KMS-11 (cell line): ENCODE measurements around the gene E2F2.

Experiments
- H2AFZ ChIP-seq: fragments of 200-600 bp; sonication (generic); 2 replicates; pipeline ENCODE4 v1.6.1; 2016; ENCODE audit warnings: antibody characterized with exemption, mixed run types, low read depth
- H3K27ac ChIP-seq: fragments of 200-600 bp; sonication (generic); 2 replicates; pipeline ENCODE4 v1.6.1; 2016; ENCODE audit warnings: mild to moderate bottlenecking, mixed run types
- H3K27me3 ChIP-seq: fragments of 200-600 bp; sonication (generic); 2 replicates; pipeline ENCODE4 v1.6.1; 2017; ENCODE audit warnings: mild to moderate bottlenecking, low read depth, mixed run types, moderate library complexity; ENCODE audit not compliant: insufficient read depth
- H3K36me3 ChIP-seq: fragments of 200-600 bp; sonication (generic); 2 replicates; pipeline ENCODE4 v1.6.1; 2017; ENCODE audit warnings: mild to moderate bottlenecking, mixed run types; ENCODE audit not compliant: insufficient read depth
- H3K4me1 ChIP-seq: fragments of 200-600 bp; sonication (generic); 2 replicates; pipeline ENCODE4 v1.6.1; 2016; ENCODE audit warnings: mild to moderate bottlenecking, low read depth, mixed run types; ENCODE audit not compliant: poor library complexity, severe bottlenecking
- H3K4me2 ChIP-seq: fragments of 200-600 bp; sonication (generic); 2 replicates; pipeline ENCODE4 v1.7.0; 2016; ENCODE audit warnings: mild to moderate bottlenecking, mixed run types
- H3K4me3 ChIP-seq: fragments of 200-600 bp; sonication (generic); IDR thresholded peaks from 2 replicates; pipeline ENCODE4 v1.6.1; 2017; ENCODE audit warnings: low read depth, low read length, mixed read lengths; ENCODE audit not compliant: insufficient read depth
- H3K79me2 ChIP-seq: fragments of 200-600 bp; sonication (generic); 2 replicates; pipeline ENCODE4 v1.6.1; 2016; ENCODE audit warnings: low read depth, mixed run types; ENCODE audit not compliant: insufficient read depth
- H3K9ac ChIP-seq: fragments of 200-600 bp; sonication (generic); 2 replicates; pipeline ENCODE4 v1.6.1; 2016; ENCODE audit warnings: mild to moderate bottlenecking, mixed run types
- H4K20me1 ChIP-seq: fragments of 200-600 bp; sonication (generic); 2 replicates; pipeline ENCODE4 v1.6.1; 2016; ENCODE audit warnings: mild to moderate bottlenecking, mixed run types; ENCODE audit not compliant: insufficient read depth
- CTCF ChIP-seq: fragments of 200-600 bp; sonication (generic); conservative IDR thresholded peaks from 2 replicates; pipeline ENCODE4 v1.6.1; 2017; ENCODE audit warnings: low read depth, mild to moderate bottlenecking, antibody characterized with exemption, low read length, moderate library complexity, mixed read lengths

E2F2 gene

GRCh38 chr1:23479666-23479941 is 51.4 kb downstream of the E2F2 start:
- Histone ChIP-seq H3K4me2 (no peak overlapping the region), H3K79me2 (no peaks in the 10 kb centered on the region), H4K20me1 (no peaks in the 10 kb centered on the region)

GRCh38 chr1:23478896-23479665 is 52.0 kb downstream of the E2F2 start:
- H3K4me3 ChIP-seq, result no peak overlapping the region
- H3K27ac ChIP-seq, result no peak overlapping the region

More at GRCh38 chr1:23479666-23479941, 51.4 kb downstream of the E2F2 start:
- no peaks in the 10 kb centered on the region for H3K36me3 ChIP-seq
- H3K4me1 ChIP-seq, result peaks cover 12% of the 10 kb centered on the region
- H3K27me3 ChIP-seq, result no peaks in the 10 kb centered on the region; the same call in 1 of the 2 replicates
- no peak overlapping the region for H2AFZ ChIP-seq
- H3K9ac ChIP-seq, result no peak overlapping the region
- TF ChIP-seq CTCF, result no peak
- no peak overlapping the region for H3K27ac ChIP-seq
- no peak overlapping the region for H3K4me3 ChIP-seq

GRCh38 chr1:23477359-23478144 is 53.5 kb downstream of the E2F2 start:
- Histone ChIP-seq H4K20me1 (no peaks in the 10 kb centered on the region), H3K27me3 (no peaks in the 10 kb centered on the region; the same call in 1 of the 2 replicates), H2AFZ (no peak overlapping the region), H3K79me2 (no peaks in the 10 kb centered on the region), H3K4me3 (no peak overlapping the region), H3K27ac (no peak overlapping the region), H3K4me2 (no peak overlapping the region), H3K36me3 (no peaks in the 10 kb centered on the region), H3K4me1 (peaks cover 16% of the 10 kb centered on the region), H3K9ac (no peak overlapping the region)
- no peak for TF ChIP-seq CTCF

More at GRCh38 chr1:23478896-23479665, 52.0 kb downstream of the E2F2 start:
- H3K4me1 ChIP-seq, result peaks cover 12% of the 10 kb centered on the region
- H3K79me2 ChIP-seq, result no peaks in the 10 kb centered on the region
- no peak overlapping the region for H3K4me2 ChIP-seq
- no peak for TF ChIP-seq CTCF
- H3K27me3 ChIP-seq, result no peaks in the 10 kb centered on the region; the same call in 1 of the 2 replicates
- H2AFZ ChIP-seq, result no peak overlapping the region
- no peaks in the 10 kb centered on the region for H3K36me3 ChIP-seq
- no peaks in the 10 kb centered on the region for H4K20me1 ChIP-seq
- no peak overlapping the region for H3K9ac ChIP-seq

- Histone ChIP-seq H3K4me1 (peaks cover 16% of the 10 kb centered on the region), H3K27me3 (no peaks in the 10 kb centered on the region), H3K4me3 (no peak overlapping the region), H2AFZ (no peak overlapping the region), H3K27ac (no peak overlapping the region), H3K36me3 (no peaks in the 10 kb centered on the region), H3K4me2 (no peak overlapping the region), H3K9ac (no peak overlapping the region), H3K79me2 (no peaks in the 10 kb centered on the region), H4K20me1 (no peaks in the 10 kb centered on the region)
- TF ChIP-seq CTCF, result no peak
These were observed 55.4 kb downstream of the E2F2 start for GRCh38 chr1:23475641-23476040.
